Mononuclear cell (primary cell): Measurements from ENCODE around the gene PRR36. TPM values are rescaled to one million over a fixed set of nuclear protein-coding genes. Genes with fewer than 3 reads are reported as not detected.

ENCODE experiments used
- H3K27me3 ChIP-seq: 2 replicates; pipeline ENCODE4 v1.6.0; 2011; ENCODE audit warnings: low read length, control low read depth; ENCODE audit not compliant: insufficient read depth
- H3K4me1 ChIP-seq: 2 replicates; pipeline ENCODE4 v1.5.1; 2011; ENCODE audit warnings: mild to moderate bottlenecking, low read length, control low read depth; ENCODE audit not compliant: insufficient read depth
- H3K4me3 ChIP-seq: 2 replicates; pipeline ENCODE4 v1.5.1; 2011; ENCODE audit warnings: mild to moderate bottlenecking, low read length, moderate library complexity
- H3K9me3 ChIP-seq: 2 replicates; pipeline ENCODE4 v1.5.1; 2011; ENCODE audit warnings: low read depth, mild to moderate bottlenecking, control low read depth, low read length
- total RNA-seq: library from RNA; depleted of rRNA; stranded (reverse); fragments of >200 nt; gene quantifications from one replicate; pipeline ENCODE4 v1.2.3, GENCODE V29; 2012

PRR36 gene
- total RNA-seq, 1 donor: 0.10 TPM

GRCh38 chr19:7916103-7916954 is 42.1 kb upstream of the PRR36 start:
- Histone ChIP-seq H3K27me3 (peaks cover 30% of the 10 kb centered on the region), H3K4me3 (no peak overlapping the region), H3K4me1 (peaks cover 50% of the 10 kb centered on the region), H3K9me3 (no peaks in the 10 kb centered on the region)

- Histone ChIP-seq H3K4me1 (peaks cover 45% of the 10 kb centered on the region), H3K27me3 (peaks cover 30% of the 10 kb centered on the region), H3K9me3 (no peaks in the 10 kb centered on the region), H3K4me3 (no peak overlapping the region)
These were observed 41.3 kb upstream of the PRR36 start for GRCh38 chr19:7915250-7916102.

DNA sequence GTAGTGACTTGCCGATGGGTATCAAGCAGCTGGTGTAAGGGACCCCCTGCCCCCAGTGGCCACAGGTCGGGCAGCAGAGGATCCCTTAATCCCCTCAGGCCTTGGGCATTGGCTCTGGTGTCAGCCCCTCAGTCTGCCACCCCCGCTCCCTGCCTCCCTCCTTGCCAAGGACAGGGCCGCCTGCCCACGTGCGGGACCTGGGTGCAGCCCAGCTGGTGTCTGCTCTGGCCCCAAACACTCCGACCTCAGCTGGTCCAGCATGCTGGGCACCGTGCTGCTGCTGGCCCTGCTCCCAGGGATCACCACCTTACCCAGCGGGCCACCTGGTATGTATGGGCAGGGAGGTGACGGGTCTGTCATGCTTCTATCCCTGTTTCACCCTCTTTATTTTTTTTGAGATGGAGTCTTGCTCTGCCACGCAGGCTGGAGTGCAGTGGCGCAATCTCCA is 40.4 kb upstream of the PRR36 start, which contains the start of gene TGFBR3L:
Gene TGFBR3L (plus strand): TSS at position 233 of the 448 bp plus-strand sequence.
- H3K27me3 ChIP-seq: peaks cover 30% of the 10 kb centered on the region
- no peak within 1 kb of the TSS for H3K4me3 ChIP-seq
- peaks cover 40% of the 10 kb centered on the region for H3K4me1 ChIP-seq
- no peaks in the 10 kb centered on the region for H3K9me3 ChIP-seq

DNA sequence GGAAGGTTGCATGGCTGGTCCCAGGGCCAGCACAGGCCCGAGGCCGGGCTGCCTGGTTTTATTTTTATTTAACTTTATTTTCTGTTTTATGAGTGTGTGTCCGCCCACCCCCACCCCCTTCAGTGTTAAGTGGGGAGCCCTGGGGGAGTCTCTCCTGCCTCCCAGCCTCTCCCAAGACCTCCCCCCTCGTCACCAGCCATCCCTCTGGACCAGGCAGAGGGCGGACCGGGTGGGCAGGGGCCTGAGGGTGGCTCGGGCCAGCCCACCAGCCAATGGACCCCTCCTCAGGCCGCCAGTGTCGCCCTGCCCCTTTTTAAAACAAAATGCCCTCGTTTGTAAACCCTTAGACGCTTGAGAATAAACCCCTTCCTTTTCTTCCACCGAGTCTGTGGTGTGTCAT is 39.9 kb upstream of the PRR36 start:
- no peaks in the 10 kb centered on the region for H3K9me3 ChIP-seq
- H3K4me1 ChIP-seq: peaks cover 34% of the 10 kb centered on the region
- peaks cover 30% of the 10 kb centered on the region for H3K27me3 ChIP-seq
- no peak overlapping the region for H3K4me3 ChIP-seq

DNA sequence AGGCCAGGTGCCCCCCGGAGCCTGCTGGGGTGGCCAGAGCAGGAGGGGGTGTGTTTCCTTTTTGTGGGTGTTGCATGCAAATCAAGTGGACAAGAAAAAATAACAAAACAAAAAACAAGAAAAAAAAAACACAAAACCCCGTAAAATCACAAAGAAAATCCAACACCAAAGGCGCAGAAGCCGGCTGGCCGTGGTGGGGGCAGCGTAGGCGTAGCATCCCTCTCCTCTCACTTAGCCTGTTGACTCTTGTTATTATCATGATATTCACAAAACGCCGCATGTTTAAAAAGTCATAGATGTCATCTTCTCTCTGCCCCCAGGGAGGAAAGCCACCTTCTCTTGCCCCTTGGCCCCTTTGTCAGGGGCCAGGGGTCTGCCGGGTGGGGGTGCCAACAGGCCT is 39.5 kb upstream of the PRR36 start:
- H3K9me3 ChIP-seq: no peaks in the 10 kb centered on the region
- H3K4me3 ChIP-seq: no peak overlapping the region
- peaks cover 25% of the 10 kb centered on the region for H3K27me3 ChIP-seq
- peaks cover 31% of the 10 kb centered on the region for H3K4me1 ChIP-seq

GRCh38 chr19:7912697-7913564 is 38.7 kb upstream of the PRR36 start:
- Histone ChIP-seq H3K9me3 (no peaks in the 10 kb centered on the region), H3K4me3 (no peak overlapping the region), H3K4me1 (peaks cover 25% of the 10 kb centered on the region), H3K27me3 (peaks cover 19% of the 10 kb centered on the region)

GRCh38 chr19:7912144-7912696 is 38.0 kb upstream of the PRR36 start:
- Histone ChIP-seq H3K27me3 (peaks cover 12% of the 10 kb centered on the region), H3K4me3 (no peak overlapping the region), H3K4me1 (peaks cover 18% of the 10 kb centered on the region), H3K9me3 (no peaks in the 10 kb centered on the region)

- Histone ChIP-seq H3K9me3 (no peaks in the 10 kb centered on the region), H3K27me3 (peaks cover 9% of the 10 kb centered on the region), H3K4me3 (no peak overlapping the region), H3K4me1 (peaks cover 12% of the 10 kb centered on the region)
These were observed 37.4 kb upstream of the PRR36 start for GRCh38 chr19:7911508-7912143.

- H3K4me3 ChIP-seq: no peak overlapping the region
- H3K9me3 ChIP-seq: no peaks in the 10 kb centered on the region
- H3K27me3 ChIP-seq: peaks cover 3% of the 10 kb centered on the region
- peaks cover 8% of the 10 kb centered on the region for H3K4me1 ChIP-seq
These were observed 36.4 kb upstream of the PRR36 start for GRCh38 chr19:7910321-7911161.

- Histone ChIP-seq H3K4me3 (no peak overlapping the region), H3K4me1 (peaks cover 16% of the 10 kb centered on the region), H3K27me3 (no peaks in the 10 kb centered on the region), H3K9me3 (no peaks in the 10 kb centered on the region)
These were observed 35.4 kb upstream of the PRR36 start for GRCh38 chr19:7909471-7910067.

- peaks cover 21% of the 10 kb centered on the region for H3K4me1 ChIP-seq
- H3K9me3 ChIP-seq: no peaks in the 10 kb centered on the region
- no peaks in the 10 kb centered on the region for H3K27me3 ChIP-seq
- no peak overlapping the region for H3K4me3 ChIP-seq
These were observed 34.7 kb upstream of the PRR36 start for GRCh38 chr19:7908742-7909461.

- Histone ChIP-seq H3K9me3 (no peaks in the 10 kb centered on the region), H3K4me1 (peaks cover 22% of the 10 kb centered on the region), H3K27me3 (no peaks in the 10 kb centered on the region), H3K4me3 (no peak overlapping the region)
These were observed 34.0 kb upstream of the PRR36 start for GRCh38 chr19:7908078-7908699.
